ENCODE data around the gene SEMA4D. TPM values are rescaled to one million over a fixed set of nuclear protein-coding genes. Genes with fewer than 3 reads are reported as not detected.

Gene SEMA4D
- total RNA-seq, 4 donors from 2014 or later, result 13.4 to 27.3 (median 24.8) TPM

DNA sequence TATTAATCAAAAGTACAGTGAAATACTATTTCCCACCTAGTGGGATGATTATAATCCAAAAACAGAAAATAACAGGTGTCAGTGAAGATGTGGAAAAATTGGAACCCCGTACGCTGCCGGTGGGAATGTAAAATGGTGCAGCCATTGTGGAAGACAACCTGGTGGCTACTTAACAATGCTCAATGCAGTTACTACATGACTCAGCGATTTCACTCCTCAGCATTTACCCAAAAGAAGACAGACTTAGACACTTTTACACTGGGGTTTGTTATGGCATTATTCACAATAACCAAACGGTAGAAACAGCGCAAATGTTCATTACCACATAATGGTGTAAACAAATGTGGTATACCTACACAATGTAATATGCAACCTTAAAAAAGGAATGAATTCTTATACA, 155.7 kb downstream of the SEMA4D start:
- peaks cover 6 to 99% (median 39%) of the 10 kb centered on the region in 3 donors for H3K36me3 ChIP-seq

DNA sequence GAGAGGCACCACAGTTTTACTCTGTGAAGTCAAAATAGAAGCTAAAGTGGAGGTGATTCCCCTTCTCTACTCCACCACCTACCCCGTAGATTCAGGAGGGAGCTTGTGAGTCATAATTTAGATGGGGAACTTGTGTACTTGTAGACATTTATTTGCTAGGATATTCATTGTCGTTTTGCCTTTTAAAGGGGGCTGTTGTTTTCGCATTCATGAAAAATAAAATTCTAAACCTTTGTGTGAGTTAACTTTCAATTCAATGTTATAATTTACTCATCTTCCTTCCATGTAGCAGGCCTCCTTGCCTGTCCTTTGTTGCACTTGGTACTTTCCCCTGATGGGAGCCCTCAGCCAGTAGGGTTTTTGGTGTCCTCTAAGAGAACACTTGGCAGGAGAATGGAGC, 157.6 kb downstream of the SEMA4D start:
- peaks cover 6 to 97% (median 37%) of the 10 kb centered on the region in 3 donors for H3K36me3 ChIP-seq
- H3K9me3 ChIP-seq, result no peaks in the 10 kb centered on the region
- 92 to 95% methylated on average over 3 of the region's 3 CpGs for WGBS, 2 donors
- no peak for DNase-seq (ENCODE audit: low spot score in 2 of 2)
- no peaks in the 10 kb centered on the region for H3K4me1 ChIP-seq
- H3K27me3 ChIP-seq, result no peaks in the 10 kb centered on the region
- H3K27ac ChIP-seq, result no peak overlapping the region
- TF ChIP-seq, protein P1, sequence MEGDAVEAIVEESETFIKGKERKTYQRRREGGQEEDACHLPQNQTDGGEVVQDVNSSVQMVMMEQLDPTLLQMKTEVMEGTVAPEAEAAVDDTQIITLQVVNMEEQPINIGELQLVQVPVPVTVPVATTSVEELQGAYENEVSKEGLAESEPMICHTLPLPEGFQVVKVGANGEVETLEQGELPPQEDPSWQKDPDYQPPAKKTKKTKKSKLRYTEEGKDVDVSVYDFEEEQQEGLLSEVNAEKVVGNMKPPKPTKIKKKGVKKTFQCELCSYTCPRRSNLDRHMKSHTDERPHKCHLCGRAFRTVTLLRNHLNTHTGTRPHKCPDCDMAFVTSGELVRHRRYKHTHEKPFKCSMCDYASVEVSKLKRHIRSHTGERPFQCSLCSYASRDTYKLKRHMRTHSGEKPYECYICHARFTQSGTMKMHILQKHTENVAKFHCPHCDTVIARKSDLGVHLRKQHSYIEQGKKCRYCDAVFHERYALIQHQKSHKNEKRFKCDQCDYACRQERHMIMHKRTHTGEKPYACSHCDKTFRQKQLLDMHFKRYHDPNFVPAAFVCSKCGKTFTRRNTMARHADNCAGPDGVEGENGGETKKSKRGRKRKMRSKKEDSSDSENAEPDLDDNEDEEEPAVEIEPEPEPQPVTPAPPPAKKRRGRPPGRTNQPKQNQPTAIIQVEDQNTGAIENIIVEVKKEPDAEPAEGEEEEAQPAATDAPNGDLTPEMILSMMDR (IDR thresholded peaks at IDR 0.05), result no peak
- TF ChIP-seq POLR2A (IDR thresholded peaks at IDR 0.05) (no peak), EP300 (IDR thresholded peaks at IDR 0.05) (no peak)
- H3K4me3 ChIP-seq, result no peak overlapping the region

More for the DNA sequence above, 155.7 kb downstream of the SEMA4D start:
- DNase-seq (ENCODE audit: low spot score in 2 of 2), result no peak
- 96 to 98% methylated on average over 6 of the region's 6 CpGs for WGBS, 2 donors
- Histone ChIP-seq H3K4me3 (no peak overlapping the region), H3K27ac (no peak overlapping the region), H3K9me3 (no peaks in the 10 kb centered on the region), H3K4me1 (no peaks in the 10 kb centered on the region), H3K27me3 (no peaks in the 10 kb centered on the region)
- TF ChIP-seq EP300 (IDR thresholded peaks at IDR 0.05) (no peak), POLR2A (IDR thresholded peaks at IDR 0.05) (no peak)
- TF ChIP-seq, protein P1 (IDR thresholded peaks at IDR 0.05), result no peak

DNA sequence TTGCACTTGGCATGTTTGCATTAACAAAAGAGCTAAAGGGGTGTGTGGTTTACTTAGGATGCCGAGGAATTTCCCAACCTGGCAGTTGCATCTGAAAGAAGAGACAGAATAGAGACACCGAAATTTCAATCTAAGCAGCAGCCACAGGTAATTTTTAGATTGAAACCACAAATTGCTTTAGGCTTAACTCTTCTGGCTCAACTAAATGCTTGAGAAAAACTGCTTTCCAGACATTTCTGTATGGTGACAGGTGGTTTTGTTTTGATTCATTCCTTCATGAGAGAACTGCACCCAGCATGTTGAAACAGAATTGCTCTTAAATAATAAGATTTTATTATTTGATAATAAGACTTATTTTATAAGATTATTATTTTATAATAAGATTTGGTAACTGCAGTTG, 158.1 kb downstream of the SEMA4D start:
- peaks cover 6 to 97% (median 36%) of the 10 kb centered on the region in 3 donors for H3K36me3 ChIP-seq
- TF ChIP-seq, protein P1 (IDR thresholded peaks at IDR 0.05), result no peak
- TF ChIP-seq EP300 (IDR thresholded peaks at IDR 0.05) (no peak), POLR2A (IDR thresholded peaks at IDR 0.05) (no peak)

DNA sequence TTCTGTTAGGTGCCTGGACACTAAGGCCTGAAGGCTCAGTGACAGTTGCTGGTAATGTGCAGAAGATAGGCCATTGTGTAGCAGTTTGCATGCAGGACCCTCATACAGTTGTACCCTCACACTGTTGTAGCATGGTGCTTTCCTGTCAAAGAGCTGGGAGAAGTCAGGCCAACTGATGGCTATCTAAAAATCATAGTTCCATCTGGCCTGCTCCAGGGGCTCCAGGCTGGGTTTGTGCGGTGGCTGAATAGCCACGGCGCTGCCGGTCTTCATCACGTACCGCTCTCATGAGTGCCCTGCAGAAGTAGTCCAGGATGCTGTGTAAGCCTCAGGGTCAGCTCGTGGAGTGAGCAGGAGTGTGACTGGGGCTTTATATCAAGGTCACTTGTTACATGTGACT, 167.4 kb downstream of the SEMA4D start:
- no peak for DNase-seq (ENCODE audit: low spot score in 2 of 2)
- H3K36me3 ChIP-seq, result peaks cover 5 to 98% (median 15%) of the 10 kb centered on the region in 3 donors
- 88 to 92% methylated on average over 7 of the region's 7 CpGs for WGBS, 2 donors
- TF ChIP-seq EP300 (IDR thresholded peaks at IDR 0.05) (no peak), POLR2A (IDR thresholded peaks at IDR 0.05) (no peak)
- TF ChIP-seq, protein P1 (IDR thresholded peaks at IDR 0.05), result no peak
- no peaks in the 10 kb centered on the region for H3K4me1 ChIP-seq
- no peaks in the 10 kb centered on the region for H3K27me3 ChIP-seq
- no peaks in the 10 kb centered on the region for H3K9me3 ChIP-seq
- H3K4me3 ChIP-seq, result no peak overlapping the region
- no peak overlapping the region for H3K27ac ChIP-seq

More for the DNA sequence above, 158.1 kb downstream of the SEMA4D start:
- H3K27ac ChIP-seq, result no peak overlapping the region
- no peak for DNase-seq (ENCODE audit: low spot score in 2 of 2)
- 93 to 94% methylated on average over 2 of the region's 2 CpGs for WGBS, 2 donors
- H3K4me3 ChIP-seq, result no peak overlapping the region
- H3K4me1 ChIP-seq, result no peaks in the 10 kb centered on the region
- no peaks in the 10 kb centered on the region for H3K9me3 ChIP-seq
- no peaks in the 10 kb centered on the region for H3K27me3 ChIP-seq

DNA sequence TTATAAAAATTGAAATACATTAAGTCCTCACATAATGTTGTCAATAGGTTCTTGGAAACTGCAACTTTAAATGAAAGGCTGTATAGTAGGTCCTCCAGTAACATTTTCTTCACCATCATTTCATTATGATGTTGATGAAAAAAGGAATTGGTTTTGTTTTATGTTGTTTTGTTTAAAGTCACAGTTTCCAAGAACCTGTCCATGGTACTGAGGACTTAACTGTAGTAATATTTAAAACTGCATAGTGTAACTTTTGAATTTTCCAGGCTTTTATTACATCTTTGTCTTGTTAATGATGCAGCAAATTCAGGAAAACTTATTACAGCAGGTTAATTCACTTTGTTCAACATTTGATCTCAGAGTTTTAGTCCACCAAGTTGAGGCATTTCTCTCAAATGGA, 168.0 kb downstream of the SEMA4D start:
- H3K36me3 ChIP-seq, result peaks cover 5 to 94% (median 11%) of the 10 kb centered on the region in 3 donors
- DNase-seq (ENCODE audit: low spot score in 2 of 2), result no peak
- H3K9me3 ChIP-seq, result no peaks in the 10 kb centered on the region
- TF ChIP-seq POLR2A (IDR thresholded peaks at IDR 0.05) (no peak), EP300 (IDR thresholded peaks at IDR 0.05) (no peak)
- TF ChIP-seq, protein P1 (IDR thresholded peaks at IDR 0.05), result no peak
- H3K4me1 ChIP-seq, result peaks cover 0 to 5% (median 0%) of the 10 kb centered on the region in 4 donors
- no peak overlapping the region for H3K4me3 ChIP-seq
- no peaks in the 10 kb centered on the region for H3K27me3 ChIP-seq
- no peak overlapping the region for H3K27ac ChIP-seq
